ENCODE data around the gene AHR. TPM values are rescaled to one million over a fixed set of nuclear protein-coding genes. Genes with fewer than 3 reads are reported as not detected.
A peak's percentile ranks its signal among the peaks of the same experiment; 100 is the strongest.

Gene AHR
- polyA plus RNA-seq, 1 donor (not counting 4 experiments of a cell fraction or from before 2014, with no cell fraction given), result 19.4 TPM

DNA sequence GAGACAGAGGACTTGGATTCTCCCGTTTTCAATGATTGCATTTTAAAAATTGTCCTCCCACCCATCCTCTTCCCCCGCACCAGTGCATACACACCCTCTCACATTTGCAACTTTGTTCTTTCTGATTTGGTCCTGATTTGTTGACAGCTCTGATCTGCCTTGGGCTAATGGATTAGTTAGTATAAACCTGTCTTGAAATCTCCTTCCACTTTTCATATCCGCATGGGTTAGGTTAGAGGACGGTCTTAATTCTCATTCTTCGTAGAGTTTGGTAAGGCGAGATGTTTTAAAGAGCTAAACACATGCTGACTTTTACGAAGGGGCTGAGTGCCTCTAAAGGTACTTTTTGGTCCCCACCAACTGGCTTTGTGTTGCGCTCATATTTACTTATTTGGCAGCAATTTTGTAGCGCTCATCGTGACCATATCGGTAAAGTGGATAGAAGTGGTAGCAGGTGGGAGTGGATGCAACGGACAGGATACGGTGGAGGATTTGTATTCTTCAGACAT is 1.1 kb downstream of the AHR start:
- no peak for DNase-seq (ENCODE audit: low read depth, low spot score)

GRCh38 chr7:17300012-17300411 is 1.6 kb downstream of the AHR start:
- Histone ChIP-seq H3K79me2 (ENCODE audit: control insufficient read depth, insufficient read depth, low read length) (peaks cover 61% of the 10 kb centered on the region), H3K4me3 (ENCODE audit: control insufficient read depth in 2 of 3, extremely low read depth in 1 of 3, insufficient read depth in 2 of 3, low read depth in 1 of 3, low read length in 3 of 3) (peak overlapping the region; percentile 68 to 73 (median 68)), H3K9ac (ENCODE audit: control insufficient read depth, extremely low read depth, insufficient read depth, low read length) (peak overlapping the region; percentile 79), H3K4me2 (ENCODE audit: control insufficient read depth, extremely low read depth, insufficient read depth, low read depth, low read length) (peak overlapping the region; percentile 46), H3K27ac (ENCODE audit: control insufficient read depth, insufficient read depth, low read length) (peak overlapping the region; percentile 87), H4K20me1 (ENCODE audit: control insufficient read depth, extremely low read depth, insufficient read depth, low read length) (no peaks in the 10 kb centered on the region), H3K27me3 (ENCODE audit: control insufficient read depth, extremely low read depth, insufficient read depth, low read length) (no peaks in the 10 kb centered on the region), H2AFZ (ENCODE audit: control insufficient read depth, low read length) (no peak overlapping the region), H3K4me1 (ENCODE audit: control insufficient read depth, extremely low read depth, insufficient read depth, low read length) (peaks cover 18% of the 10 kb centered on the region), H3K36me3 (ENCODE audit: control insufficient read depth in 2 of 2, extremely low read depth in 1 of 2, insufficient read depth in 2 of 2, low read length in 2 of 2) (no peaks in the 10 kb centered on the region), H3K9me1 (ENCODE audit: control insufficient read depth, extremely low read depth, insufficient read depth, low read length) (no peaks in the 10 kb centered on the region), H3K9me3 (ENCODE audit: control insufficient read depth, low read depth, low read length) (no peaks in the 10 kb centered on the region)
- peak; percentile 5 for FAIRE-seq
- dilution Hi-C loops (cut with MboI; ENCODE audit: extremely low pct_ligation_motif_present, low sequenced_read_pairs), result no loop called here
- DNase-seq (ENCODE audit: low read depth, low spot score), result no peak
- TF ChIP-seq CTCF (optimal IDR thresholded peaks at IDR 0.05 in 1 of 3, IDR thresholded peaks at IDR 0.05 in 1 of 3, conservative IDR thresholded peaks at IDR 0.05 in 1 of 3; ENCODE audit: extremely low read depth in 1 of 3, insufficient read depth in 2 of 3, low read length in 3 of 3) (no peak), EZH2 (IDR thresholded peaks at IDR 0.05; ENCODE audit: low read length) (no peak)

More for the DNA sequence above, 1.1 kb downstream of the AHR start:
- peak overlapping the region; percentile 79 for H3K9ac ChIP-seq (ENCODE audit: control insufficient read depth, extremely low read depth, insufficient read depth, low read length)
- H2AFZ ChIP-seq (ENCODE audit: control insufficient read depth, low read length), result peak overlapping the region; percentile 51
- H3K4me3 ChIP-seq (ENCODE audit: control insufficient read depth in 2 of 3, extremely low read depth in 1 of 3, insufficient read depth in 2 of 3, low read depth in 1 of 3, low read length in 3 of 3), result peak overlapping the region; percentile 68 to 73 (median 68)
- H3K4me1 ChIP-seq (ENCODE audit: control insufficient read depth, extremely low read depth, insufficient read depth, low read length), result peaks cover 15% of the 10 kb centered on the region
- dilution Hi-C loops (cut with MboI; ENCODE audit: extremely low pct_ligation_motif_present, low sequenced_read_pairs), result no loop called here
- H3K36me3 ChIP-seq (ENCODE audit: control insufficient read depth in 2 of 2, extremely low read depth in 1 of 2, insufficient read depth in 2 of 2, low read length in 2 of 2), result no peaks in the 10 kb centered on the region
- TF ChIP-seq CTCF (optimal IDR thresholded peaks at IDR 0.05 in 1 of 3, IDR thresholded peaks at IDR 0.05 in 1 of 3, conservative IDR thresholded peaks at IDR 0.05 in 1 of 3; ENCODE audit: extremely low read depth in 1 of 3, insufficient read depth in 2 of 3, low read length in 3 of 3), result no peak
- TF ChIP-seq EZH2 (IDR thresholded peaks at IDR 0.05; ENCODE audit: low read length), result no peak
- H3K79me2 ChIP-seq (ENCODE audit: control insufficient read depth, insufficient read depth, low read length), result peaks cover 57% of the 10 kb centered on the region
- no peaks in the 10 kb centered on the region for H3K9me1 ChIP-seq (ENCODE audit: control insufficient read depth, extremely low read depth, insufficient read depth, low read length)
- peak overlapping the region; percentile 87 for H3K27ac ChIP-seq (ENCODE audit: control insufficient read depth, insufficient read depth, low read length)
- FAIRE-seq, result peak; percentile 52
- H4K20me1 ChIP-seq (ENCODE audit: control insufficient read depth, extremely low read depth, insufficient read depth, low read length), result no peaks in the 10 kb centered on the region
- no peaks in the 10 kb centered on the region for H3K27me3 ChIP-seq (ENCODE audit: control insufficient read depth, extremely low read depth, insufficient read depth, low read length)
- peak overlapping the region; percentile 46 for H3K4me2 ChIP-seq (ENCODE audit: control insufficient read depth, extremely low read depth, insufficient read depth, low read depth, low read length)
- no peaks in the 10 kb centered on the region for H3K9me3 ChIP-seq (ENCODE audit: control insufficient read depth, low read depth, low read length)
